ENCODE results near the gene FHL5. TPM values are rescaled to one million over a fixed set of nuclear protein-coding genes. Genes with fewer than 3 reads are reported as not detected.
"Not testable (repeated sequence)": the region's sequence is repeated elsewhere in the genome, so short reads cannot be mapped to it uniquely, and the experiment has no call there.

Gene FHL5
- total RNA-seq, 8 experiments from 2014 or later = 2.7 TPM; not detected in 7

DNA sequence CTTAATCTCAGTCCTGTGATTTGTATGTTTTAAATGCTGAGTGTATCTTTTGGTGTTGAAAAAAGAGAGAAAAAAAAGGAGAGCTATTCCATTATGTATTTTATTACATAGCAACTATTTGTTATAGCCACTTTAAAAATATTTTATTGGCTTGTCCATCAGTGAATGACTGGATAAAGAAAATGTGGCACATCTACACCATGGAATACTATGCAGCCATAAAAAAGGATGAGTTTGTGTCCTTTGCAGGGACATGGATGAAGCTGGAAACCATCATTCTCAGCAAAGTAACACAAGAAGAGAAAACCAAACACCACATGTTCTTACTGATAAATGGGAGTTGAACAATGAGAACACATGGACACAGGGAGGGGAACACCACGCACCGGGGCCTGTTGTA lies 3.2 kb upstream of the FHL5 start:
- H3K4me3 ChIP-seq; in situ Hi-C loops (cut with MboI; ENCODE audit: low pct_unique_long_range_greater_than_20kb in 2 of 9, low sequenced_read_pairs in 9 of 9, unreplicated experiment in 9 of 9); ATAC-seq (replicated peaks in 6 of 8); H3K27ac ChIP-seq; H3K4me1 ChIP-seq (replicated peaks in 1 of 2): not testable (repeated sequence)
- 90 to 100% methylated on average over 1 to 2 of the region's 2 CpGs; no CpG with 5 or more reads in 8 of the 10 experiments for WGBS, 10 experiments

- in situ Hi-C loops (cut with MboI; ENCODE audit: low pct_unique_long_range_greater_than_20kb in 2 of 9, low sequenced_read_pairs in 9 of 9, unreplicated experiment in 9 of 9) = no loop called here
- Histone ChIP-seq H3K4me3 (no peak overlapping the region), H3K4me1 (replicated peaks in 1 of 2) (no peaks in the 10 kb centered on the region), H3K27ac (no peak overlapping the region)
- no peak for ATAC-seq (replicated peaks in 6 of 8)
Measured at GRCh38 chr6:96563853-96564252, 925 bp downstream of the FHL5 start.

DNA sequence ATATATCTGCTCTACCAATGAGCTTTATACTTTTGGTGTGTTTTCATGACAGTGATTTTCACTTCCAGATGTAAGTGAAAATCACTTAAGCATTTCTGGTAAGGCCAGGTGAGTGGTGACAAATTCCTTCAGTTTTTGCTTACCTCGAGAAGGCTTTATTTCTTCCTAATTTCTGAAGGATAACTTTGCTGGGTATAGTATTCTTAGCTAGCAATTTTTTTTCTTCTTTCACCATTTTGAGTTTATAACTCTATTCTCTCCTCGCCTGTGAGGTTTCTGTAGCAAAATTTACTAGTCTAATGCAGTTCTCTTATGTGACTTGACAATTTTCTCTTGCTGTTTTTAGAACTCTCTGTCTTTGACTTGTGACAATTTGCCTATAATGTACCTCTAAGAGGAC lies 7.1 kb downstream of the FHL5 start:
- ATAC-seq (replicated peaks in 6 of 8) = no peak
- Histone ChIP-seq H3K27ac (no peak overlapping the region), H3K4me1 (replicated peaks in 1 of 2) (no peaks in the 10 kb centered on the region), H3K4me3 (no peak overlapping the region)
- in situ Hi-C loops (cut with MboI; ENCODE audit: low pct_unique_long_range_greater_than_20kb in 2 of 9, low sequenced_read_pairs in 9 of 9, unreplicated experiment in 9 of 9) = no loop called here
- WGBS, 10 experiments = 0 to 90% (median 60%) methylated on average over 1 to 2 of the region's 2 CpGs; no CpG with 5 or more reads in 1 of the 10 experiments

DNA sequence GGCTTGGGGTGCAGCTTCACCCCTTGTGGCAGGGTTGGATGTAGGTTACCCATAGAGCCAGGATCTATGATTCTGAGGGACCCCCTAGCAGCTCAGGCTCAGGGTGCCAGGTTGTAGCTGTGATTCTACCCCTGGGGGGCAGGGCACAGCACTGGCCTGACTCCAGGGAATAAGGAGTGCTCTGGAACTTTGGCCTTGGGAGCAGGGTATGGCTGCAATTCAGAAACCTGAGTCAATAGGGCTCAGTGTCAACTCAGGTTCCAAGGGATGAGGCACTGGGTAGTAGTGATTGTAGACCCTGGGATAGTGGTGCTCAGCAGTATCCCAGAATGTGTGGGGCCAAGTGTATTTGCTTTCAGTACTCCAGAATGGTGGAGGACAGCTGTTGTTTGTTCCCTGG lies 8.6 kb downstream of the FHL5 start:
- Histone ChIP-seq H3K4me1 (replicated peaks in 1 of 2) (no peaks in the 10 kb centered on the region), H3K4me3 (no peak overlapping the region), H3K27ac (no peak overlapping the region)
- no peak for ATAC-seq (replicated peaks in 6 of 8)
- in situ Hi-C loops (cut with MboI; ENCODE audit: low pct_unique_long_range_greater_than_20kb in 2 of 9, low sequenced_read_pairs in 9 of 9, unreplicated experiment in 9 of 9) = no loop called here

- peaks cover 0 to 6% of the 10 kb centered on the region in 2 donors for H3K4me1 ChIP-seq (replicated peaks in 1 of 2)
- H3K4me3 ChIP-seq = no peak overlapping the region
- ATAC-seq (replicated peaks in 6 of 8) = no peak
- no peak overlapping the region for H3K27ac ChIP-seq
- WGBS, 10 experiments = 0 to 100% (median 72%) methylated on average over 1 to 3 of the region's 3 CpGs; no CpG with 5 or more reads in 2 of the 10 experiments
- in situ Hi-C loops (cut with MboI; ENCODE audit: low pct_unique_long_range_greater_than_20kb in 2 of 9, low sequenced_read_pairs in 9 of 9, unreplicated experiment in 9 of 9) = no loop called here
Measured at GRCh38 chr6:96575359-96575758, 12.4 kb downstream of the FHL5 start.

- ATAC-seq (replicated peaks in 6 of 8) = no peak
- H3K4me3 ChIP-seq = no peak overlapping the region
- peaks cover 0 to 6% of the 10 kb centered on the region in 2 donors for H3K4me1 ChIP-seq (replicated peaks in 1 of 2)
- WGBS, 10 experiments = 17 to 100% (median 67%) methylated on average over 1 to 4 of the region's 4 CpGs; no CpG with 5 or more reads in 2 of the 10 experiments
- no peak overlapping the region for H3K27ac ChIP-seq
- in situ Hi-C loops (cut with MboI; ENCODE audit: low pct_unique_long_range_greater_than_20kb in 2 of 9, low sequenced_read_pairs in 9 of 9, unreplicated experiment in 9 of 9) = no loop called here
Measured at GRCh38 chr6:96576221-96576620, 13.3 kb downstream of the FHL5 start.

DNA sequence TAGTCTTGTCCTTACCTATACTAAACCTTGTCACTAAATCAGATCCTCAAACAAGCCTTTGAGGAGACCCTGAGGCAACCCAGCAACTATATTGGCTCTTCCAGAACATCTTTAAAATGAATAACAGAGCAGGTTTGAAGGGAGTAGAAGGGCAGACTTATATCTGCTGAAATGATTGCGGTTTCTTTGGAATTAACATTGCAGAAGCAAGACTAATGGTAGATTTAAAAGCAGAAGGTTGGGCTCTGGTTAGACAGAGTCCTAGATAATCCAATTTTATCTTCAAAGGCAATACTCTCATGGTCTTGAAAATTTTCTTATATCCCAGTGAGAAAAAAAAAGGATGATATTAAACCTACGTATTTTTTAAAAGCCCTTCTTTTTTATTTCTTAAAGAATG lies 19.1 kb downstream of the FHL5 start:
- WGBS, 10 experiments = 10 to 100% (median 63%) methylated on average over 1 to 2 of the region's 2 CpGs; no CpG with 5 or more reads in 1 of the 10 experiments
- Histone ChIP-seq H3K4me1 (replicated peaks in 1 of 2) (peaks cover 0 to 6% of the 10 kb centered on the region in 2 donors), H3K4me3 (no peak overlapping the region), H3K27ac (no peak overlapping the region)
- ATAC-seq (replicated peaks in 6 of 8) = no peak
- in situ Hi-C loops (cut with MboI; ENCODE audit: low pct_unique_long_range_greater_than_20kb in 2 of 9, low sequenced_read_pairs in 9 of 9, unreplicated experiment in 9 of 9) = no loop called here

DNA sequence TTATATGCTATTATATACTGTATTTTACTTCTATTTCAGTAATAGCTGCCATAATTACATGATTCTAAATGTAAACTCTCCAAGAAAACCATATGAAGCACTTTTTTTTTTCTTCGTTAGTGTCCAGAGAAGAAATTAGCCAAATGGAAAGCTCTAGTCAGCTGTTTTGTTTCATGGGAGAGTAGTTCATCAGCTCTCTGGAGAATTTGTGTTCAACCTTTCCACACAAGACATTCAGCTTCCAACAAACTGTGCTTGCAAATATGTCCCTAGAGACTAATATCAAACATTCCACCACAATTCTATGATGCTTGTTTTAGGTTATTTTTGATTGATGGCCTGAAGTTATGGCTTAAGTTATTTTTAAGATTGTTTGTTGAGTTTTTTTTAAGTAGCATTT lies 19.5 kb downstream of the FHL5 start:
- 0 to 100% (median 67%) methylated on average over 1 of the region's 1 CpG; no CpG with 5 or more reads in 2 of the 10 experiments for WGBS, 10 experiments
- in situ Hi-C loops (cut with MboI; ENCODE audit: low pct_unique_long_range_greater_than_20kb in 2 of 9, low sequenced_read_pairs in 9 of 9, unreplicated experiment in 9 of 9) = no loop called here
- H3K4me3 ChIP-seq = no peak overlapping the region
- no peak overlapping the region for H3K27ac ChIP-seq
- peaks cover 0 to 6% of the 10 kb centered on the region in 2 donors for H3K4me1 ChIP-seq (replicated peaks in 1 of 2)
- ATAC-seq (replicated peaks in 6 of 8) = no peak

GRCh38 chr6:96604420-96604819 lies 41.5 kb downstream of the FHL5 start:
- no peaks in the 10 kb centered on the region for H3K4me1 ChIP-seq (replicated peaks in 1 of 2)
- no peak for ATAC-seq (replicated peaks in 6 of 8)
- 15 to 100% (median 77%) methylated on average over 1 to 2 of the region's 2 CpGs; no CpG with 5 or more reads in 3 of the 10 experiments for WGBS, 10 experiments
- in situ Hi-C loops (cut with MboI; ENCODE audit: low pct_unique_long_range_greater_than_20kb in 2 of 9, low sequenced_read_pairs in 9 of 9, unreplicated experiment in 9 of 9) = loop anchor here in 1 of 9 experiments (25.0 kb wide), 1 partner anchor 458 kb away; no protein-coding TSS in a partner anchor
- H3K4me3 ChIP-seq = no peak overlapping the region
- no peak overlapping the region for H3K27ac ChIP-seq

DNA sequence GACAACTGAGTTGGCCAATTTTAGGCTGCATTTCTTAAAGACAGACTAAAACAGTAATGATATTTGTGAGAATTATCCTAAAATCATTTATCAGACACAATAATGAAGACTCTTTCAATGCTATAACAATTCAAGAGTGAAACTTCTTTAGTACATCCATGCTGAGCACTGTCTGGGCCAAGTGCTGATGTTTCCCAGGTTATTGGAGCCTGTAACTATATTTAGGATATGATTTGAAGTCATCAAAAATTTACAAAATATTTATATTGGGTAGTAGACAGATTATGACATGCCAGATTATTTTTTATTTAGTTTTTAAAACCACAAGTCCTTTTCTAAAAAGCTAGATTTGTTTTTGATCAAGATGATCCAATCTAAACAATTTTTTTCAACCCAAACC lies 45.1 kb downstream of the FHL5 start:
- ATAC-seq (replicated peaks in 6 of 8) = no peak
- Histone ChIP-seq H3K4me3 (no peak overlapping the region), H3K4me1 (replicated peaks in 1 of 2) (no peaks in the 10 kb centered on the region), H3K27ac (no peak overlapping the region)
- in situ Hi-C loops (cut with MboI; ENCODE audit: low pct_unique_long_range_greater_than_20kb in 2 of 9, low sequenced_read_pairs in 9 of 9, unreplicated experiment in 9 of 9) = loop anchor here in 1 of 9 experiments (25.0 kb wide), 1 partner anchor 454 kb away; no protein-coding TSS in a partner anchor

- H3K4me1 ChIP-seq (replicated peaks in 1 of 2) = no peaks in the 10 kb centered on the region
- no peak overlapping the region for H3K4me3 ChIP-seq
- in situ Hi-C loops (cut with MboI; ENCODE audit: low pct_unique_long_range_greater_than_20kb in 2 of 9, low sequenced_read_pairs in 9 of 9, unreplicated experiment in 9 of 9) = loop anchor here in 1 of 9 experiments (25.0 kb wide), 1 partner anchor 452 kb away; no protein-coding TSS in a partner anchor
- no peak for ATAC-seq (replicated peaks in 6 of 8)
- WGBS, 10 experiments = 9 to 100% (median 90%) methylated on average over 1 of the region's 1 CpG; no CpG with 5 or more reads in 1 of the 10 experiments
- no peak overlapping the region for H3K27ac ChIP-seq
Measured at GRCh38 chr6:96610019-96610418, 47.1 kb downstream of the FHL5 start.

- Histone ChIP-seq H3K4me1 (replicated peaks in 1 of 2) (peaks cover 0 to 8% of the 10 kb centered on the region in 2 donors), H3K4me3 (no peak overlapping the region), H3K27ac (no peak overlapping the region)
- peak in 2 of 8 experiments; percentile 39 to 80 for ATAC-seq (replicated peaks in 6 of 8)
- WGBS, 10 experiments = 0 to 60% (median 0%) methylated on average over 1 of the region's 1 CpG; no CpG with 5 or more reads in 5 of the 10 experiments
- in situ Hi-C loops (cut with MboI; ENCODE audit: low pct_unique_long_range_greater_than_20kb in 2 of 9, low sequenced_read_pairs in 9 of 9, unreplicated experiment in 9 of 9) = loop anchor here in 1 of 9 experiments (25.0 kb wide), 1 partner anchor 451 kb away; no protein-coding TSS in a partner anchor
Measured at GRCh38 chr6:96611342-96611991, 48.5 kb downstream of the FHL5 start.

- WGBS, 10 experiments = 0 to 100% (median 78%) methylated on average over 1 to 2 of the region's 2 CpGs; no CpG with 5 or more reads in 3 of the 10 experiments
- Histone ChIP-seq H3K4me1 (replicated peaks in 1 of 2) (peaks cover 0 to 16% of the 10 kb centered on the region in 2 donors), H3K4me3 (no peak overlapping the region), H3K27ac (no peak overlapping the region)
- ATAC-seq (replicated peaks in 6 of 8) = no peak
- in situ Hi-C loops (cut with MboI; ENCODE audit: low pct_unique_long_range_greater_than_20kb in 2 of 9, low sequenced_read_pairs in 9 of 9, unreplicated experiment in 9 of 9) = loop anchor here in 1 of 9 experiments (25.0 kb wide), 1 partner anchor 449 kb away; no protein-coding TSS in a partner anchor
Measured at GRCh38 chr6:96613291-96613999, 50.5 kb downstream of the FHL5 start.
